ENCODE data around the gene NEUROG3. TPM values are rescaled to one million over a fixed set of nuclear protein-coding genes. Genes with fewer than 3 reads are reported as not detected.

Gene NEUROG3
- total RNA-seq, 2 donors from 2014 or later = not detected

DNA sequence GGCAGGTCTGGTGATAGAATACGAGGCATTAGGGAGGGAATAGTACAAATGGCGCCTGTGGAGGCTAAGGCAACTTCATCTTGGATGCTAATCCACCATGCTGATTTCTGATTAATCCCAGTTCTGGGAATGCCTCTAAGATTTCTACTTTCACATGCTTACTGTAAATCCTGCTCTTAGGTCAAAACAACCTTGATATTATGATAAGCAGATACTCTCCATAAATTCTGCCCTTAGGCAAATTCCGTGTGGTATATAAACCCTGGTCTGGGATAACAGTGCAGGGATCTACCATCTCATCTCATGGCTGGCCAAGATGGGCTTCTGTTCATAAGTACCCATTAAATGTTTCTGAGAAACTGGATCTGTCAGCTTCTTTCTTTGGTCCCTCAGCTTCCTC, 11.4 kb upstream of the NEUROG3 start:
- Histone ChIP-seq H3K4me1 (replicated peaks) (no peaks in the 10 kb centered on the region), H3K27ac (no peak overlapping the region), H3K36me3 (no peaks in the 10 kb centered on the region), H3K9me3 (no peaks in the 10 kb centered on the region), H3K27me3 (replicated peaks; ENCODE audit: insufficient read depth) (peaks cover 5% of the 10 kb centered on the region), H3K4me3 (no peak overlapping the region)
- TF ChIP-seq POLR2AphosphoS5 (IDR thresholded peaks at IDR 0.05) (no peak), POLR2A (IDR thresholded peaks at IDR 0.05) (no peak)
- 82% methylated on average over 3 of the region's 3 CpGs for WGBS
- DNase-seq (ENCODE audit: low spot score) = no peak
- intact Hi-C loops (cut with DNase I) = no loop called here

DNA sequence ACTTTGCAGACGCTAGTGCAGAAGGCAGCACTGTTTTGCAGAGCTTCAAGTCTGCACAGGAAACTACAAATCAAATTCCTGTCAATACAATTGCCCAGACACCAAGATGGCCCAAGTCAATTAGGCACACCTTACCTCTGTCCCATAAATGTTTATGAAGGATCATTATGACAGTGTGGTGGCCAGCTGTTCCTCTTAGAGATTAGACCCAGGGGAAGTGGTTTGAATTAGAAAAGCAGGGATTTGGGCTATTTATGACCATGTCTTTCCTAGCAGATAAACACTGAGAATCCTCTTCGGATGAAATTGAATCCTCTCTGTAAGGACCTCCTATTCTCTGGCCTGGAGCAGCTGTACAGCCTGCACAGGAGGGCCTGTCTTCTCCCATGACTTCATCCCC, 9.9 kb upstream of the NEUROG3 start:
- Histone ChIP-seq H3K4me3 (no peak overlapping the region), H3K36me3 (no peaks in the 10 kb centered on the region), H3K4me1 (replicated peaks) (no peaks in the 10 kb centered on the region), H3K27ac (no peak overlapping the region), H3K9me3 (no peaks in the 10 kb centered on the region), H3K27me3 (replicated peaks; ENCODE audit: insufficient read depth) (peaks cover 13% of the 10 kb centered on the region)
- TF ChIP-seq POLR2AphosphoS5 (IDR thresholded peaks at IDR 0.05) (no peak), POLR2A (IDR thresholded peaks at IDR 0.05) (no peak)
- TF ChIP-seq, protein P1, sequence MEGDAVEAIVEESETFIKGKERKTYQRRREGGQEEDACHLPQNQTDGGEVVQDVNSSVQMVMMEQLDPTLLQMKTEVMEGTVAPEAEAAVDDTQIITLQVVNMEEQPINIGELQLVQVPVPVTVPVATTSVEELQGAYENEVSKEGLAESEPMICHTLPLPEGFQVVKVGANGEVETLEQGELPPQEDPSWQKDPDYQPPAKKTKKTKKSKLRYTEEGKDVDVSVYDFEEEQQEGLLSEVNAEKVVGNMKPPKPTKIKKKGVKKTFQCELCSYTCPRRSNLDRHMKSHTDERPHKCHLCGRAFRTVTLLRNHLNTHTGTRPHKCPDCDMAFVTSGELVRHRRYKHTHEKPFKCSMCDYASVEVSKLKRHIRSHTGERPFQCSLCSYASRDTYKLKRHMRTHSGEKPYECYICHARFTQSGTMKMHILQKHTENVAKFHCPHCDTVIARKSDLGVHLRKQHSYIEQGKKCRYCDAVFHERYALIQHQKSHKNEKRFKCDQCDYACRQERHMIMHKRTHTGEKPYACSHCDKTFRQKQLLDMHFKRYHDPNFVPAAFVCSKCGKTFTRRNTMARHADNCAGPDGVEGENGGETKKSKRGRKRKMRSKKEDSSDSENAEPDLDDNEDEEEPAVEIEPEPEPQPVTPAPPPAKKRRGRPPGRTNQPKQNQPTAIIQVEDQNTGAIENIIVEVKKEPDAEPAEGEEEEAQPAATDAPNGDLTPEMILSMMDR (IDR thresholded peaks at IDR 0.05) = no peak
- no peak for DNase-seq (ENCODE audit: low spot score)
- intact Hi-C loops (cut with DNase I) = no loop called here
- 33% methylated on average over 2 of the region's 2 CpGs for WGBS

DNA sequence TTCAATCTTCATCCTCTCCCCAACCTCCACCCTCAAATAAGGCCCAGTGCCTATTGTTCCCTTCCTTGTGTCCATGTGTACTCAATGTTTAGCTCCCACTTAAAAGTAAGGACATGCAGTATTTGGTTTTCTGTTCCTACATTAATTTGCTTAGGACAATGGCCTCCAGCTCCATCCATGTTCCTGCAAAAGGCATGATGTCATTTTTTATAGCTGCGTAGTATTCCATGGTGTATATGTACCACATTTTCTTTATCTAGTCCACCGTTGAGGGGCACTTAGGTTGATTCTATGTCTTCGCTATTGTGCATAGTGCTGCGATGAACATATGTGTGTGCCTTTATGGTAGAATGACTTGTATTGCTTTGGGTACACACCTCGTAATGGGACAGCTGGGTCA, 7.2 kb upstream of the NEUROG3 start:
- intact Hi-C loops (cut with DNase I) = no loop called here
- WGBS = 72% methylated on average over 5 of the region's 5 CpGs
- H3K27me3 ChIP-seq (replicated peaks; ENCODE audit: insufficient read depth) = peaks cover 32% of the 10 kb centered on the region

DNA sequence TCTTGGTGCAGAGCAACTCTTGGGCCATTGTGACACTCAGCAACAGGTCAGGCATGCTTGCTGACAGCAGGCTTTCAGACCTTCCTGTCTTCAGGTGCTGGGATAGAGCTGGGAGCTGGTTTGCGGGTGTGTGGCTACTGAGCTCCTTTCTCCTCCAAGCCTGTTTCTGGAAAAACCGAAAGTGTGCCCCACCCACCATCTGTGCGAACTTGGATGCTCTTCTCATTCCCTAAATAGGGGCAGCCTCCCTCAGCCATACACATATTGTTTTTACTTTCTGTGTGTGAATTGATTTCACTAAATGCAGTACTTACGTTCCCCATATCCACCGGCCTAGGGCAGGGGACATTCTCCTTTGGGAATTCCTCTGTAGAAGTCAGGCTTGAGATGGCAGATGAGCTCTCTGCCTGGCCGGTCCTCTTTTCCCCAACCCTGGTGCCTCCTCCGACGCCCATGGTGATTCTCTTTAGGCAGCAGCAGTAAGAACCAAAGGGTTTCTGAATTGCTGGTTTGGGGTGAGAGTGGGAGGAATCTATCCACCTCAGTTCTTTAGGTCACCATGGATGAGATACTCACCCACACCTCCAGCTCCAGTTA, 6.3 kb upstream of the NEUROG3 start:
- no peak for TF ChIP-seq POLR2A (IDR thresholded peaks at IDR 0.05)
- TF ChIP-seq POLR2AphosphoS5 (IDR thresholded peaks at IDR 0.05) = no peak
- TF ChIP-seq, protein P1 (IDR thresholded peaks at IDR 0.05) = no peak
- H3K27me3 ChIP-seq (replicated peaks; ENCODE audit: insufficient read depth) = peaks cover 37% of the 10 kb centered on the region
- no peaks in the 10 kb centered on the region for H3K36me3 ChIP-seq
- WGBS = 17% methylated on average over 8 of the region's 8 CpGs
- intact Hi-C loops (cut with DNase I) = no loop called here
- H3K9me3 ChIP-seq = no peaks in the 10 kb centered on the region
- no peaks in the 10 kb centered on the region for H3K4me1 ChIP-seq (replicated peaks)
- H3K27ac ChIP-seq = no peak overlapping the region
- no peak overlapping the region for H3K4me3 ChIP-seq
- DNase-seq (ENCODE audit: low spot score) = no peak

More for the DNA sequence above, 7.2 kb upstream of the NEUROG3 start:
- Histone ChIP-seq H3K4me3 (no peak overlapping the region), H3K27ac (no peak overlapping the region), H3K9me3 (no peaks in the 10 kb centered on the region), H3K36me3 (no peaks in the 10 kb centered on the region), H3K4me1 (replicated peaks) (no peaks in the 10 kb centered on the region)
- TF ChIP-seq, protein P1 (IDR thresholded peaks at IDR 0.05) = no peak
- TF ChIP-seq POLR2AphosphoS5 (IDR thresholded peaks at IDR 0.05) (no peak), POLR2A (IDR thresholded peaks at IDR 0.05) (no peak)
- DNase-seq (ENCODE audit: low spot score) = no peak

DNA sequence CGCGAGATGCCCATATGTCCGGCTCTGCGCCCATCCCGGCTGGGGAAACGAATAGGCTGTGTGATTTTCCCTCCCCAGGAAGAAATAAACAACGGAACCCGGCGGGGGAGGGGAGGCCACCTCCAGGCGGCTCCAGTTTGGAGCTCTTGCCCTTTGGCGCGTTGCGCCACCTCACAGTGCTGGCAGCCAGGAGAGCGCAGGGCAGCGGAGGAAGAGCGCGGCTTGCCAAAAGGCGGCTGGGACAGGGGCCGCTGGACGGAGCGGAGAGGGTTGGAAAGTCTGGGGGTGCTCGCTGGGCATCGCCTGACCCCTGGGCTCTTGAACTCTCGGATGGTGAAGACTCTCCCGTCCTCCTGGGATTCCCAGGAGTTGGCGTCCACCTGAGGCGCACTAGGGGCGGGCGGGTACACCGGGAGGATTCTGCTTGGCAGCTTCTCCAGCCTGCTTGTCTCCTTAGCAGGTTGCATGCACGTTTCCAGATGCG, 5.3 kb upstream of the NEUROG3 start:
- Histone ChIP-seq H3K36me3 (no peaks in the 10 kb centered on the region), H3K9me3 (no peaks in the 10 kb centered on the region), H3K27ac (no peak overlapping the region), H3K27me3 (replicated peaks; ENCODE audit: insufficient read depth) (peaks cover 40% of the 10 kb centered on the region), H3K4me1 (replicated peaks) (no peaks in the 10 kb centered on the region), H3K4me3 (no peak overlapping the region)
- DNase-seq (ENCODE audit: low spot score) = no peak
- intact Hi-C loops (cut with DNase I) = no loop called here
- TF ChIP-seq POLR2A (IDR thresholded peaks at IDR 0.05) (no peak), POLR2AphosphoS5 (IDR thresholded peaks at IDR 0.05) (no peak)
- TF ChIP-seq, protein P1 (IDR thresholded peaks at IDR 0.05) = no peak
- 2% methylated on average over 32 of the region's 32 CpGs for WGBS
